GM18508 (cell line): ENCODE results near the gene ZFR.
A peak's percentile ranks its signal among the peaks of the same experiment; 100 is the strongest.
"Not testable (repeated sequence)": the region's sequence is repeated elsewhere in the genome, so short reads cannot be mapped to it uniquely, and the experiment has no call there.

Experiments used
- ATAC-seq: cut with Tn5 transposase; IDR thresholded peaks from one replicate; pipeline ENCODE4 v1.9.1; 2021; ENCODE audit warnings: moderate number of reproducible peaks; ENCODE audit not compliant: insufficient read depth, unreplicated experiment

ZFR gene

DNA sequence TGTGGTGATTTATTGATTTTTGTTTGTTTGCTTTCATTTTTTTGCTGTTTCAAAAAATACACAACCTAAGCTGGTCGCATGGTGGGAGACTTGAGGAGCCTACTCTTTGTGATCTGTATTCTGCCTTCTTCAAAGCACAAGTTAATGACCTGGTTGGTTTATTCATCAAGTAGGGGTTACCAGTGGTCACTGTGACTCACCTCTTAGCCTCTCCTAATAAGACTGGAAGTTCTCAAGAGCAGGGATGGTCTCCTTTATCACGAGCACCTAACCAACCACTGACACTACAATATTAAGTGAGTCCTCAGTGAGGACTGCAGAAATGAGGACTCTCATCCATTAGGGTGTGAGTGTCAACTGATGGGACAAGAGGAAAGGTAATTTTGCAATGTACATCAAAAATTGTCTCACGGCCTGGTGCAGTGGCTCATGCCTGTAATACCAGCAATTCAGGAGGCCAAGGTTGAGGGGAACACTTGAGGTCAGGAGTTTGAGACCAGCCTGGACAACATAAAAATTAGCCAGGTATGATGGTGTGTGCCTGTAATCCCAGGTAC lies 118.2 kb downstream of the ZFR start:
- no peak for ATAC-seq

DNA sequence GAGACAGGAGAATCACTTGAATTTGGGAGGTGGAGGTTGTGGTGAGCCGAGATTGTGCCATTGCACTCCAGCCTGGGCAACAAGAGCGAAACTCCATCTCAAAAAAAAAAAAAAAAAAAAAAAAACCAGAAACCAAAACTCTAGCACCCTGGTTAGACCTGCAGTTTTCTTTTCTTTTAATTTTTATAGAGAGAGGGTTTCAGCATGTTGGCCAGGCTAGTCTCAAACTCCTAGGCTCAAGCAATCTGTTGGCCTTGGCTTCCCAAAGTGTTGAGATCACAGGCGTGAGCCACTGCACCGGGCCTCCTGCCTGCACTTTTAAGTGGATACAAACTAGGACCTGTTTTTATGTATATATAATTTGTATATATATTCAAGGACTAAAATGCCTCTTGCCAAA lies 118.9 kb downstream of the ZFR start:
- no peak for ATAC-seq

DNA sequence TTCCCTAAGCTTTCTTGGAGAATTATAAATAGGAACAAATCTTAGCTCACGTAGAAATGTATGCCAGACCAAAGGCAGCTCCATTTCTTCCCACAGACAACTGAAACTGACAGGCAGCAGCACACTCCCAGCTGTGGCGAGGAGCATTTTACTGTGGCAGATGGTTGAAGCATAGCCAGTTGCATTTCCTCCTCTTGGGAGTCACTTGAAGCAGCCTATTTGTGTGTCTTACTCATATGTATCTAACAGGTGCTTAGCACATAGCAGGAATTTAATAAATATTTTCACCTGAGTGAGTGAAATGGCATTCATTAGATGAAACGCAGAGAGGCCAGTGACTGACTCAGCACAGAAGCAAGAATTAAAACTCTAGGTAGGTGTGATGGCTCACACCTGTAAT lies 119.5 kb downstream of the ZFR start:
- ATAC-seq: no peak

DNA sequence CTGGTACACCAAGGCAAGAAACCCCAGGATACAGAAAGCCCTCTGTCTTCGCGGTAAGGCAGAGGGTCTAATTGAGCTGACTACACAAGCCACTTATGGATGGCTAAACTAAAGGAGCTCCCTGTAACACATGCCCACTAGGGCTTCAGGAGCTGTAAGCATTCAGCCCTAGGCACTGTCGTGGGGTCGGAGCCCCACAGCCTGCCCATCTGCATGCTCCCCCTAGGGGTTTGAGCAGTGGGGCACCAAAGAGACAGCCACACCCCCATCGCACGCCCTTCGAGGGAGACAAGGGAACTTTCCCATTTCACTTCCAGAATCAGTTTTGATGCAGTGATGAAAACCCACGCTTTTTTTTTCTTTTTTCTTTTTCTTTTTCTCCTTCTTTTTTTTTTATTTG lies 120.8 kb downstream of the ZFR start:
- no peak for ATAC-seq

DNA sequence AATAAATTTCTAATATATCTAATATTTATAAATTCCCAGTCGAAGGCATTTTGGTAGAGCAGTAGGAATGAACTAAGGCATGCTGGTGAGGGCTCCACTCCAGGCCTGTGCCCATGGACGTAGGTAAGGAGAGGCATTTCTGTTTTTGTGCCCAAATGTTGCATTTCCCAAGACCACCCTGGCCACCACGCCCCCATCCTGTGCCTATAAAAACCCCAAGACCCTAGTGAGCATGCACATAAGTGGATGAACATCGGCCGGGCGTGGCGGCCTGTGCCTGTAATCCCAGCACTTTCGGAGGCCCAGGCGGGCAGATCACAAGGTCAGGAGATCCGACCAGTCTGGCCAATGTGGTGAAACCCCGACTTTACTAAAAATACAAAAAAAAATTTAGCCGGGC lies 121.7 kb downstream of the ZFR start:
- no peak for ATAC-seq

DNA sequence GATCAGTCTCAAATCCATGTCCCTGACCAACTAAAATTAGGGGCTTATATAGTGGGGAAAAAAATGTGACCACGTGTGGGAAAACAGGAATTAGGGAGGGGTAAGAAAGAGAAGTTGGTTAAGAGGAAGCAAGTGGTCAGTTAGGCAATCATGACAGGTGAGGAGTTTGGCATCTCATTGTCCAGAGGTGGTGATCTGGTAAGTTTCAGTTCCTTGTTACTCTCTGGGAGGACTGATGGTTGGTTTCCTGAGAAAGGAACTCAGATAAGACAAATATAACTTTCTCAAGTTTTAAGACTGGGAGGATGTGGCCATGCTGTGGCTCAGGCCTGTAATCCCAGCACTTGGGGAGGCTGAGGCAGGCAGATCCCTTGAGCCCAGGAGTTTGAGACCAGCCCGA lies 122.8 kb downstream of the ZFR start:
- ATAC-seq: not testable (repeated sequence)

DNA sequence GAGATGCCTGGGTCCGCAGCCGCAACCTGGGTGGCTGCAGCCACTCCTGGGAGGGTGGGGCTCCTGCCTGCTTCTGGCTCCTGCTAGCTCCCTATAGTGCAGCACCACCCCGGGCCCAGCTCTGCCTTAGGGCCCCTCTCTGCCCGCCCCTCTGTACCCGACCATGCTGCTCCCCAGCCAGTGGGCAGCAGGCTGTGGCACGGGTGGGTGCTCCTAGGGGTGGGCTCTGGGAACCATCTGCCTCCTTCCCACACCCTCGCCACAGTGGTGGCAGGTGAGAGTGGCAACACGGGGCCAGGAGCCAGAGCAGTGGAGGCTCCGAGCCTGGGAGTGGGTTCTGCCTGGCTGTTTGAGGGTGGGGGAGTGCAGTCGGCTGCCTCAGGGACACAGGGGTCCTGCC lies 124.0 kb downstream of the ZFR start:
- ATAC-seq: no peak

DNA sequence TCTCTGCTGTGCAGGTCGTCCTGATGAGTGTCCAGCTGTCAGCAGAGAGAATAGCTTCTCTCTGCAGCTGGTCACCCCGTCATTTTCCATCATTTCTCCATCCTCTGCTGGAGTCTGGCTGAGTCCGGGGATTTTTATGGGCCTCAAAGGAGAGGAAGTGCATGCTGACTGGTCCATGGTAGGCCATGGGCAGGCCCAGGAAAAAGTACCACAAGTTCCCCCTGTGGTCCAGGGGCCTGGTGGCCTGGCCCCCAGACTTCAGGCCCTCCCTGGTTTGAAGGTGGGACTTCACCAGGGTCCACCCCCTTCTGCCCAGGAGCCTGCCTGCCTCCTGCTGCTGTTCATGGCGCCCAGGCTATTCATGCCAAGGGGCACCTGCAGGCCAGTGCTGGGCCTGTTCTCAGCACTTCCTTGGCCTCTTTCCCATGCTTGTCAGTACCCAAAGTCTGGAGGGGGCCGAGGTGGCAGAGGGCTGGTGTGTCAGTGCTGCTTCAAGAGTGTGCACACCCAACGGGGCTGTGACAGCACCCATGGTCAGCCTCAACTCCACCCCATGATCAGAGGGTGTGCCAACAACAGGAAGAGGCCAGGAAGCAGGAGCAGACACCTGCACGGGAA lies 124.5 kb downstream of the ZFR start:
- no peak for ATAC-seq

DNA sequence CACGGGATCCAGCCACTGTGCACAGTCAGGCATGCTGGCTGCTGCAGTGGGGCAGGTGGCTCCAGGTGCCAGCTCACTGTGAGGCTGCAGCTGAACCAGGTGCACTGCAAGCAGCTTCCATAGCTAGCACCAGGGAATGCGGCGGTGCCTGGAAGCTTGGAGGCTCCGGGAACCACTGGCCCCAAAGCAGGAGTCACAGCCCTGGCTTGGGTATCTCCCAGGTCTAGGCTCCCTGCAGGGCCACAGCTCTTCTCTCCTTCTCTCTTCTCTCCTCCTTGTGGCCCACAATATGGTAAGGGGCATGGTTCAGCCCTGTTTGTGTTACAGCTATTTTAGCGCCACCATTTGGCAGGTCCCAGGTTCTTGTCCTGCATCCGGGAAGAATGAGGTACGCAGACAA lies 125.1 kb downstream of the ZFR start:
- no peak for ATAC-seq

DNA sequence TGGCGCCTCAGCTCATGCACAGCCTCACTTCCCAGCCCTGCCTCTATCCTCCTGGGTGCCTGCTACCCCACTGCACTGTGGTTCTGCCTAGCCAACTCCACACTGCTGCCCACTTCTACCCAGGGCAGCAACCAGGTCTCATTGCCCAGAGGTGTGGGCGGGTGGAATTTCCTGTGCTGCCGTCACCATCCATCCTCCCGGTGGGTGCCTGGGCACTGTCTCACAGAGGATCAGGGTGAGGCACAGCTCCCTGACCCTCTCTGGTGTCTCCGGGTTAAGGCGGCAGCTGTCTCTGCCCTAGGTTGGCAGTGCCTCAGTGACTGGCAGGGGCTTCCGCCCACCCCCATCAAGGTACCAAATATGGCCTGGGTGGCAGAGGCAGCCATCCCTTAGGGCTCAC lies 127.5 kb downstream of the ZFR start:
- ATAC-seq: no peak

DNA sequence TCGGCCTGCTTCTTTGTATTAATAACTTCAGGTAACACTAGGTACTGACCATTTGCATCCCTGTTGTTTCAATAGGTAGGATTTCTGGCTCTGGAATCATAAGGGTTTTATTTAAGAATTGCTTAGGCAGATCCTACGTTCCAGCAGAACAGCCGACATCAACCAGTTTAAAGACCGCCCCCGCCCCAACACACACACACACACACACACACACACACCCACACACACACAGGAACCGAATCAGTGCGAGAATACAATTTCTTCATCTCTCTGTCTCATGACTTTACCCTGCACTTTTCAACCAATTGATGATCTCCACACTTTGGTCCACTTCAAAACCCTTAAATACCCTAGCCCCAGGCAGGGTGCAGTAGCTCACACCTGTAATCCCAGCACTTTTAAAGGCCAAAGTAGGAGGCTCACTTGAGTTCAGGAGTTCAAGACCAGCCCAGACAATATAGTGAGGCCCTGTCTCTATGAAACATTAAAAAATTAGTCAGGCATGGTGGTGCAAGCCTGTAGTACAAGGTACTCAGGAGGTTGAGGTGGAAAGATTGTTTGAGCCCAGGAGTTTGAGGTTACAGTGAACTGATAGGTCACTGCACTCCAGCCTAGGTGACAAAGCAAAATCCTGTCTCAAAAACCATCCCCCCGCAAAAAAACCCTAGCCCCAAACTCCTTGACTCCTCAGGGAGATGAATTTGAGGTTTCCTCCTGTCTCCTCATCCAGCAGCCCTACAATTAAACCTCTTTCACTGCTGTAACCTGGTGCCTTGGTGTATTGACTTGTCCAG lies 129.1 kb downstream of the ZFR start:
- no peak for ATAC-seq

DNA sequence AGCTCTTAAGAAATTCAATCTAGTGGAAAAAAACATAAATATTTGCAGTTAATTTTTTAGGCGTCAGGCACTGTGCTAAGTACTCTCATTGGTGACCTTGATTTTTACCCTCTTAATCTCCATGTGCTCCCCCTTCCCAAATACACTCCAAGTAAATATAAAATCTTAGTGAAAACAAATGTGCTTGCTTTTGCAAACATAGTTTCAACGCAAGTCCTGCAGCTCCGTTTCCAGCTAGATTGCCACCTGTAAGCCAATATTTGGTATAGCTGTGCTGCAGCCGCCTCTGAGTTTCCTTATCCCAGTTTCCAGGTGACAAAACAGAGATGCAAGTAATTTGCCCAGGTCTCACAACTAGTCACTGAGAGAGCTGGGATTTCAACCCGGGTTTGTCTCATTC lies 129.9 kb downstream of the ZFR start:
- no peak for ATAC-seq

DNA sequence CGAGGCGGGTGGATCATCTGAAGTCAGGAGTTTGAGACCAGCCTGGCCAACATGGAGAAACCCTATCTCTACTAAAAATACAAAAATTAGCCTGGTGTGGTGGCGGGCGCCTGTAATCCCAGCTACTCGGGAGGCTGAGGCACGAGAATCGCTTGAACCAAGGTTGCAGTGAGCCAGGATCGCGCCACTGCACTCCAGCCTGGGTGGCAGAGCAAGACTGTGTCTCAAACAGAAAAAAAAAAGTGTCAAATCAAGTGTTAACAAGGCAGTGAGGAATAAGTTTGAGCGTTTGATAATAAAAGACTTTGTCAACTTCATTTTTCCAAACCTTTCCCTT lies 130.4 kb downstream of the ZFR start:
- ATAC-seq: not testable (repeated sequence)

DNA sequence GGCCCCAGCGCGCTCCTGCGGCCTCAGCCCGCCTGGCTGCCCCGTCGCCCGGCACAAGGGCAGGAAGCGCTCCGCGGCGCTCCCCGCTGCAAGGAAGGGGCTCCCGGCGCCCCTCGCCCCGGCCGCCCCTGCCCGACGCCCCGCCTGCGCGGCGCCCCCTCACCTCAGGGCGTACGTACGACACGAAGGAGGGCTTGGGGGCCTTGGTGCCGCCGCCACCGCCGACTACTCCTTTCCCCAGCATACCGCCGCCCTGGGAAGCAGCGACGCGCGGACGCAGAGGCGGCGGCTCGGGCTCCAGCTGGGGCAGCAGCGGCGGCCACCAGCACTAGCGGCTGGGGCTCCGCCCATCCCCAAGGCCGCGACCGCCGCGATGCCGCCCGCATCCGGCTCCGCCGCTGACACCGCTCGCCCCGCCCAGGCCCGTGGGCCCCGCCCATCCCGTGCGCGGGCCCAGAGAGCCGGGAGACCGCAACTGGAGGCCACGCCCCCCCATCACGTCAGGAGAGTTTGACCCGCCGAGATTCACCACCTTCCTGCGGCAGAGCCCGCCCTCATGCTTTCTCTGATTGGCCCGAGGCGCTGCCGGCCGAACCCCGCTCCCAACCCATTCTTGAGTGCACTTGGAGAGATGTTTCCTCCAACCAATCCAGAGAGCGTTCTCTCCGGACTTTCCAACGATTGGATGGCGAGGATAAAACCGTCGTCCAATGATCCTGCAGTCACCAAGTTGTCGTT lies 131.8 kb downstream of the ZFR start, which contains the start of gene MTMR12:
Gene MTMR12 (minus strand): TSS at position 345 of the 738 bp plus-strand sequence. CDS start 101 bp downstream, at position 244.
- ATAC-seq: peak; percentile 96

DNA sequence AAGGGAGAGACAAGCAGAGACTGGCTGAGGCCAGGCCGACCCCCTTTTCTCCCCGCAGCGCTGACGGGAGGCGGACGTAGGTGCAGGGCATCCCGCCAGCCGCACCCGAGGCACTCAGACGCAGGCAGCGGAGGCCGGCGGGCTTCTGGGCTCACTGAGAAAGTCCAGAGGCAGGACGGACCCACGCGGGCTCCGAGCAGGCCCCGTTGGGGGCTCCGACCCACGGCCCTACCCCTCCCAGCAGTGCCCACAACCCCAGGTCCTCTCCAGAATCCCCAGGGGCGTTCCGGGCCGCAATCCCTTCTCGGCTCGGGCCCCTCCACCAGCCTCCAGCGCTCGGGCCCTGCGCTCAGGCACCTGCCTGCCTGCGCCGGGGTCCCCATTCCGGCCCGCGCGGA lies 132.3 kb downstream of the ZFR start:
- peak; percentile 7 for ATAC-seq

DNA sequence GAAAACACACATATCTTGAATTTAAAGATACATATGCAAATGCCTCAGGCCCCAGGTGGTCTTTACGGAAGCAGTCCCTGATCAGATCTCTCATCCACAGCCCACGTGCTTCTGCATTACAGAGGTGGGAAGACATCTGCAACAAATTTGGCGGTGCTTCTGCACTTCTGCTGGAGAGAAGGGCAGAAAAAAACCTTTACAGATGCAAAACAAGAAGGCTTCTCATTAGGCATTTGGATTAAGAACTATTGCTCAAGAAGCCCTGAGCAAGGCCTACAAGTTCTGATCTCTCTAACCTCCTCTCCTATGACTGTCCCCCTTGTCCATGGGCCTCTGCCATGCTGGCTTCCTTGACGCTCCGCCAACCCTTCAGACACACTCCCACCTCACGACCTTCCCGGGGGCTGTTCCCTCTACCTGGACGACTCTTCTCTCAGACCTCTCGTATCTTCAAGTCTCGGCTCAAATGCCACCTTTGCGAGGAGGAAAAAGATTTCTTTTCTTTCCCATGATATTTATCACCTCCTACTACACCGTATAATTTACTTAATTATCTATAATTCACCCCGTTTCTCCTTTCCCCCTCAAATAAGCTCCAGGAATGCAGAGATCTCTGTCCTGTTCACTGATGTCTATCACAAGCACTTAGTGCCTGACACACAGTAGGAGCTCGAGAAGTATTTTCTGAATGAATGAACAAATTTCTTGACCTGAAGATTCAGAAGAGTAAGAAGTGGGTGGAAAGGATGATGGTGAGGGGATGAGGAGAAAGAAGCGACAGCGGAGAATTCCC lies 132.9 kb downstream of the ZFR start:
- ATAC-seq: no peak

DNA sequence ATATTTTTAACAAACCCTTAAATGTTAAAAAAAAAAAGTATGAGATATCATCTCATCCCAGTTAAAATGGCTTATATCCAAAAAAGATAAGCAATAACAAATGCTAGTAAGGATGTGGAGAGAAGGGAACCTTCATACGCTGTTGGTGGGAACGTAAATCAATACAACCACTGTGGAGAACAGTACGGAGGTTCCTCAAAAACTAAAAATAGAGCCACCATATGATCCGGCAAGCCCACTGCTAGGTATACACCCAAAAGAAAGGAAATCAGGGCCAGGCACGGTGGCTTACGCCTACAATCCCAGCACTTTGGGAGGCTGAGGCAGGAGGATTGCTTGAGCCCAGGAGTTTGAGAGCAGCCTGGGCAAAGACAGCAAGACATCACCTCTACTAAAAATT lies 134.8 kb downstream of the ZFR start:
- ATAC-seq: no peak

DNA sequence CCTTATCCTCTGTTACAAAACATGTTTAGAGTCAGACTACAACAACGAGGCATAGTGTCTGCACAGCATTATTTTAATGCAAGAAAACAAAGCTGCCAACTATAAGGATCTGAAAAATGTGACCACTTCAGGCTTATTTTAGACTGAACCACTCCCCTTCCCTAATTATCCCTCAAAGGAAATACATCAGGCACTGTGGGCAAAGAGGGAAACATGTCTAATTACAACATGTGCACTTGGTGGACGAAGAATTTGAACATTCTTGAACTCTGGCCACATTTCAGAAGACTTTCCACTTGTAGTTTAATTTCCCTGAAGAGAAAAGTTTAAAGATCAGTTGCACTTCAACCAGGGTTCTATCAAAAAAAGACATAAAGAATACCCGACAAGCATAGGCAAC lies 135.6 kb downstream of the ZFR start:
- ATAC-seq: no peak

DNA sequence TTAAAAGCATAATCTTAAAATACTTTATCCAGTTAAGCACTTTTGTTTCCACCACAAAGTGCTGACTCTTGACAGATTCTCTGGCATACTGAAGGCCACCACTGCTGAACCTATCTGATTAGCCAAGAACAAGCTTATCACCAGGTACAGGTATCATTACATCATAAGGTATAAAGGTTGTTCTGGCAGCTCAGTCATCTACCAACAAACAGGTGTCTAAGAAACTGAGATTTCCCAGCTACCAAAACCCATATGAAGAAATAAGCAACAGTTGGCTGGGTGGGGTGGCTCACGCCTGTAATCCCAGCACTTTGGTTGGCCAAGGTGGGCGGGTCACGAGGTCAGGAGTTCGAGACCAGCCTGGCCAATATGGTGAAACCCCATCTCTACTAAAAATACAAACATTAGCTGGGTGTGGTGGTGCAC lies 136.8 kb downstream of the ZFR start:
- ATAC-seq: no peak

DNA sequence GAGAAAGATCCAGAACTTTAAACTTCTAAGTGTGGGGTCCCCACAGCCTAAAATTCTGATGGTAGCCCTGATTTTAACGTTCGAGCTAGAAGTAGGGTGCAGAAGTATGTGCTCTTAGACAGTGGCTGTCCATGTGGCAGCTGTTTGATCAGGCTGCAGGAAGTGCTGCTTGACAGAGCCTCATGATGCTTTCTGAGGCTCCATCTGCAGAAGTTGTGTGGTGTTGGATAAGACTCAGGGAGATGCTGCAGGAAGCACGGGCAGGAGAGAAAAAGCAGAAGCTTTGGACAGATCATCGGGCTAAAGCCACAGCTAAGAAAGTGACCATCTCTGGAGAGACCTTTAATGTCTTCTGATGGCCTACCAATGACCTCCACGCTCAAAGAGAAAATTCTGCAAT lies 139.9 kb downstream of the ZFR start:
- ATAC-seq: no peak
